H9 (cell line): Measurements from ENCODE around the gene LRRFIP1. TPM values are rescaled to one million over a fixed set of nuclear protein-coding genes. Genes with fewer than 3 reads are reported as not detected.

Experiments used
- DNase-seq: peaks from one replicate; pipeline ENCODE4 v3.0.0-alpha.2; 2017
- H2AFZ ChIP-seq: one replicate; pipeline ENCODE4 v1.6.1; 2013; ENCODE audit warnings: mild to moderate bottlenecking, low read length, control low read depth, moderate library complexity
- H2AK5ac ChIP-seq: 2 replicates; pipeline ENCODE4 v1.6.1; 2013; ENCODE audit warnings: low read length, control low read depth, mixed read lengths; ENCODE audit not compliant: insufficient read length
- H2BK120ac ChIP-seq: one replicate; pipeline ENCODE4 v1.6.1; 2013; ENCODE audit warnings: low read depth, mild to moderate bottlenecking, low read length, control low read depth, inconsistent platforms; ENCODE audit not compliant: poor library complexity, severe bottlenecking
- H2BK12ac ChIP-seq: 2 replicates; pipeline ENCODE4 v1.6.1; 2013; ENCODE audit warnings: low read length, control low read depth, mixed read lengths, low read depth; ENCODE audit not compliant: insufficient read length
- H2BK15ac ChIP-seq: 2 replicates; pipeline ENCODE4 v1.6.1; 2013; ENCODE audit warnings: low read depth, low read length, control low read depth
- H2BK20ac ChIP-seq: one replicate; pipeline ENCODE4 v1.6.1; 2013; ENCODE audit warnings: low read depth, mild to moderate bottlenecking, low read length, control low read depth, inconsistent platforms; ENCODE audit not compliant: poor library complexity, severe bottlenecking
- H2BK5ac ChIP-seq: 2 replicates; pipeline ENCODE4 v1.6.1; 2013; ENCODE audit warnings: low read length, control low read depth, mixed read lengths; ENCODE audit not compliant: insufficient read length
- H3K14ac ChIP-seq: 2 replicates; pipeline ENCODE4 v1.6.1; 2013; ENCODE audit warnings: low read length, control low read depth; ENCODE audit not compliant: insufficient read depth
- H3K18ac ChIP-seq: 2 replicates; pipeline ENCODE4 v1.6.1; 2013; ENCODE audit warnings: low read depth, mild to moderate bottlenecking, mixed read lengths, low read length, control low read depth; ENCODE audit not compliant: insufficient read length
- H3K23ac ChIP-seq: 2 replicates; pipeline ENCODE4 v1.6.1; 2013; ENCODE audit warnings: low read length, control low read depth, mixed read lengths, low read depth; ENCODE audit not compliant: insufficient read length
- H3K23me2 ChIP-seq: 2 replicates; pipeline ENCODE4 v1.6.1; 2013; ENCODE audit warnings: low read depth, mild to moderate bottlenecking, mixed read lengths, low read length, control low read depth; ENCODE audit not compliant: insufficient read length, poor library complexity, severe bottlenecking
- H3K27ac ChIP-seq: 2 replicates; pipeline ENCODE4 v1.5.1; 2013; ENCODE audit warnings: low read length, control low read depth, mixed read lengths, low read depth; ENCODE audit not compliant: insufficient read length
- H3K27me3 ChIP-seq: 2 replicates; pipeline ENCODE4 v1.6.1; 2013; ENCODE audit warnings: low read length, control low read depth, inconsistent platforms; ENCODE audit not compliant: insufficient read depth
- H3K4ac ChIP-seq: 2 replicates; pipeline ENCODE4 v1.6.1; 2013; ENCODE audit warnings: low read depth, mild to moderate bottlenecking, control low read depth, inconsistent platforms, low read length, moderate library complexity
- H3K4me1 ChIP-seq: 2 replicates; pipeline ENCODE4 v1.6.1; 2013; ENCODE audit warnings: low read length, control low read depth, inconsistent platforms; ENCODE audit not compliant: insufficient read depth
- H3K4me2 ChIP-seq: 2 replicates; pipeline ENCODE4 v1.6.1; 2013; ENCODE audit warnings: low read length, control low read depth, mixed read lengths; ENCODE audit not compliant: insufficient read length, insufficient read depth
- H3K56ac ChIP-seq: 2 replicates; pipeline ENCODE4 v1.6.1; 2013; ENCODE audit warnings: low read depth, mild to moderate bottlenecking, mixed read lengths, low read length, control low read depth; ENCODE audit not compliant: insufficient read length
- H3K79me1 ChIP-seq: 2 replicates; pipeline ENCODE4 v1.6.1; 2013; ENCODE audit warnings: low read depth, mild to moderate bottlenecking, moderate library complexity, low read length, control low read depth, inconsistent platforms; ENCODE audit not compliant: insufficient read depth, poor library complexity, severe bottlenecking
- H3K79me2 ChIP-seq: 2 replicates; pipeline ENCODE4 v1.6.1; 2013; ENCODE audit warnings: low read length, control low read depth, inconsistent platforms; ENCODE audit not compliant: insufficient read depth
- H3K9ac ChIP-seq: 2 replicates; pipeline ENCODE4 v1.6.1; 2013; ENCODE audit warnings: low read length, control low read depth, mixed read lengths; ENCODE audit not compliant: insufficient read length; ENCODE audit errors: extremely low read depth
- H3K9me3 ChIP-seq: one replicate; pipeline ENCODE4 v1.6.1; 2013; ENCODE audit warnings: low read depth, low read length, inconsistent platforms; ENCODE audit not compliant: control insufficient read depth
- H3T11ph ChIP-seq: one replicate; pipeline ENCODE4 v1.6.1; 2013; ENCODE audit warnings: mild to moderate bottlenecking, low read length, control low read depth, inconsistent platforms
- H4K20me1 ChIP-seq: one replicate; pipeline ENCODE4 v1.6.1; 2013; ENCODE audit not compliant: control insufficient read depth, insufficient read length, insufficient read depth
- H4K5ac ChIP-seq: 2 replicates; pipeline ENCODE4 v1.6.1; 2013; ENCODE audit warnings: low read depth, mild to moderate bottlenecking, mixed read lengths, low read length, control low read depth; ENCODE audit not compliant: insufficient read length
- H4K8ac ChIP-seq: replicated peaks from 2 replicates; pipeline ENCODE4 v1.6.1; 2013; ENCODE audit warnings: low read length, control low read depth, mixed read lengths, low read depth; ENCODE audit not compliant: insufficient read length
- H4K91ac ChIP-seq: 2 replicates; pipeline ENCODE4 v1.6.1; 2013; ENCODE audit warnings: low read depth, mild to moderate bottlenecking, moderate library complexity, mixed read lengths, low read length, control low read depth; ENCODE audit not compliant: insufficient read length
- H3K27ac Mint-ChIP-seq, 3 experiments: 2 replicates in 2 of 3; 3 replicates in 1 of 3; pipeline ENCODE4 v1.8.0; 2020 to 2021; ENCODE audit warnings: mixed read lengths in 3 of 3, mild to moderate bottlenecking in 1 of 3, moderate library complexity in 1 of 3
- H3K27me3 Mint-ChIP-seq: 2 replicates; pipeline ENCODE4 v1.8.0; 2021; ENCODE audit warnings: low read depth, mild to moderate bottlenecking, moderate library complexity, mixed read lengths
- H3K36me3 Mint-ChIP-seq, 3 experiments: 2 replicates in 2 of 3; 3 replicates in 1 of 3; pipeline ENCODE4 v1.8.0; 2020 to 2021; ENCODE audit warnings: low read depth in 3 of 3, mixed read lengths in 3 of 3; ENCODE audit not compliant: insufficient read depth in 1 of 3
- H3K4me1 Mint-ChIP-seq, 2 experiments: 2 replicates each; pipeline ENCODE4 v1.8.0; 2020; ENCODE audit warnings: mixed read lengths in 2 of 2
- H3K4me3 Mint-ChIP-seq, 2 experiments: 2 replicates in 1 of 2; 3 replicates in 1 of 2; pipeline ENCODE4 v1.8.0; 2020 to 2021; ENCODE audit warnings: mild to moderate bottlenecking in 2 of 2, mixed read lengths in 2 of 2, moderate library complexity in 1 of 2
- H3K9me3 Mint-ChIP-seq, 2 experiments: 2 replicates in 1 of 2; 3 replicates in 1 of 2; pipeline ENCODE4 v1.8.0; 2020; ENCODE audit warnings: mild to moderate bottlenecking in 2 of 2, mixed read lengths in 2 of 2, moderate library complexity in 1 of 2
- WGBS: extraction: QIAGEN DNeasy Blood & Tissue Kit; methylation state at CpG from one replicate; pipeline ENCODE4 v1.1.7; 2013; ENCODE audit warnings: missing lambda C conversion rate, low lambda C conversion rate, mixed read lengths; ENCODE audit not compliant: insufficient read length; ENCODE audit errors: extremely low coverage; 5-methylcytosine and 5-hydroxymethylcytosine counted together
- total RNA-seq: library from RNA; stranded (reverse); gene quantifications from 2 replicates; pipeline ENCODE4 v1.2.1, GENCODE V29; 2021
- TF ChIP-seq, protein P1 (sequence below): fragments of 200-600 bp; sonication (generic); conservative IDR thresholded peaks from 3 replicates; pipeline ENCODE4 v1.8.0; 2021; ENCODE audit warnings: antibody characterized with exemption, mild to moderate bottlenecking

Gene LRRFIP1
- total RNA-seq, 1 experiment from 2014 or later, result 38.5 TPM

DNA sequence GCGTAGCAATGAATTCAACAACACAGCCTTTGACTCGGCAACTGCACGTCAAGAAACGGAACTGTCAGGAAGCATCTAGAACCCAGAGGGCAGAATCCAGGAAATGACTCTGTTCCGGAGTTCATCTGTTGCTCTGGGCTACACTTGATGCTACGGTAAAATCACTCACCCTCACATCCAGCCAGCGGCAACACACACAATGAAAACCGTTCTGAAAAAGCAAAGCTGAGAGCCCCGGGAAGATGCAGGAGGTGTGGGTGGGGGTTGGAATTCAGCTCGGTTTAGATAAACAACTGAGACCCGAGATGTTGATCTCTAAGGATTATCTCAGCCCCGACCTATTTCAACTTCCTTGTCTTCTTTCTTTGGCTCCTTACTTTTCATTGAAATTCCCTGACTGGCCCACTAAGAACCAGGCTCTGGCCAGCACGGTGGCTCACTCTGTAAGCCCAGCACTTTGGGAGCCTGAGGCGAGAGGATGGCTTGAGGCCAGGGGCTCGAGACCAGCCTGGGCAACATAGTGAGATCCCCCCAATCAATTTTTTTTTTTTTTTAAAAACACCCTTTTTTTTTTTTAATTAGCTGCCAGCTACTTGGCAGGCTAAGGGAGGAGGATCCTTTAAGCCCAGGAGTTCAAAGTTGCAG lies 23.5 kb upstream of the LRRFIP1 start:
- H3K4me1 ChIP-seq, result peaks cover 5% of the 10 kb centered on the region; the same call in 1 of the 2 replicates

More for the DNA sequence above, 23.5 kb upstream of the LRRFIP1 start:
- H2AFZ ChIP-seq, result no peak overlapping the region
- Mint-ChIP-seq H3K9me3 (peaks cover 35 to 37% of the 10 kb centered on the region in 2 experiments), H3K27ac (peak overlapping the region; percentile 11 to 75 (median 25); a peak in 4 of 7 replicates), H3K27me3 (peaks cover 13% of the 10 kb centered on the region), H3K4me1 (peaks cover 55 to 56% of the 10 kb centered on the region in 2 experiments), H3K36me3 (peaks cover 24 to 33% (median 24%) of the 10 kb centered on the region in 3 experiments), H3K4me3 (no peak overlapping the region; a peak in 1 of 5 replicates)
- H3K27ac ChIP-seq, result no peak overlapping the region
- H3K9me3 ChIP-seq, result peaks cover 3% of the 10 kb centered on the region
- H3K79me1 ChIP-seq, result no peaks in the 10 kb centered on the region
- WGBS, result no CpG with 5 or more reads among the region's 15 CpGs
- no peak for DNase-seq
- H2BK12ac ChIP-seq, result no peak overlapping the region
- H4K20me1 ChIP-seq, result no peaks in the 10 kb centered on the region
- H3K9ac ChIP-seq, result no peak overlapping the region
- no peak overlapping the region for H4K8ac ChIP-seq
- no peaks in the 10 kb centered on the region for H3K79me2 ChIP-seq
- H3K23ac ChIP-seq, result no peak overlapping the region
- H3K4me2 ChIP-seq, result no peak overlapping the region
- no peak overlapping the region for H3K4ac ChIP-seq
- H2AK5ac ChIP-seq, result no peak overlapping the region
- peak overlapping the region; percentile 34 for H3K56ac ChIP-seq
- no peak overlapping the region for H3T11ph ChIP-seq
- no peak overlapping the region for H2BK15ac ChIP-seq
- no peak overlapping the region for H4K91ac ChIP-seq
- H2BK20ac ChIP-seq, result no peak overlapping the region
- H2BK5ac ChIP-seq, result no peak overlapping the region
- H2BK120ac ChIP-seq, result no peak overlapping the region
- peak overlapping the region; percentile 20 for H3K18ac ChIP-seq
- no peak overlapping the region for H4K5ac ChIP-seq
- peak overlapping the region; percentile 2; the same call in 1 of the 2 replicates for H3K14ac ChIP-seq
- no peaks in the 10 kb centered on the region for H3K23me2 ChIP-seq
- TF ChIP-seq, protein P1, sequence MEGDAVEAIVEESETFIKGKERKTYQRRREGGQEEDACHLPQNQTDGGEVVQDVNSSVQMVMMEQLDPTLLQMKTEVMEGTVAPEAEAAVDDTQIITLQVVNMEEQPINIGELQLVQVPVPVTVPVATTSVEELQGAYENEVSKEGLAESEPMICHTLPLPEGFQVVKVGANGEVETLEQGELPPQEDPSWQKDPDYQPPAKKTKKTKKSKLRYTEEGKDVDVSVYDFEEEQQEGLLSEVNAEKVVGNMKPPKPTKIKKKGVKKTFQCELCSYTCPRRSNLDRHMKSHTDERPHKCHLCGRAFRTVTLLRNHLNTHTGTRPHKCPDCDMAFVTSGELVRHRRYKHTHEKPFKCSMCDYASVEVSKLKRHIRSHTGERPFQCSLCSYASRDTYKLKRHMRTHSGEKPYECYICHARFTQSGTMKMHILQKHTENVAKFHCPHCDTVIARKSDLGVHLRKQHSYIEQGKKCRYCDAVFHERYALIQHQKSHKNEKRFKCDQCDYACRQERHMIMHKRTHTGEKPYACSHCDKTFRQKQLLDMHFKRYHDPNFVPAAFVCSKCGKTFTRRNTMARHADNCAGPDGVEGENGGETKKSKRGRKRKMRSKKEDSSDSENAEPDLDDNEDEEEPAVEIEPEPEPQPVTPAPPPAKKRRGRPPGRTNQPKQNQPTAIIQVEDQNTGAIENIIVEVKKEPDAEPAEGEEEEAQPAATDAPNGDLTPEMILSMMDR, result no peak
- no peaks in the 10 kb centered on the region for H3K27me3 ChIP-seq
